Hepatocyte (in vitro differentiated cells): Measurements from ENCODE around the gene NAB2.

Source experiments
- CTCF ChIP-seq: fragments of 200-600 bp; sonication (generic); IDR thresholded peaks from 2 replicates; pipeline ENCODE4 v1.5.1; 2016; ENCODE audit warnings: antibody characterized with exemption, mild to moderate bottlenecking; ENCODE audit not compliant: poor library complexity
- EZH2 ChIP-seq: fragments of 200-600 bp; sonication (generic); IDR thresholded peaks from 2 replicates; pipeline ENCODE4 v1.6.1; 2016; ENCODE audit warnings: antibody characterized with exemption, mild to moderate bottlenecking, borderline replicate concordance
- EZH2phosphoT487 ChIP-seq: fragments of 200-600 bp; sonication (generic); IDR thresholded peaks from one replicate; pipeline ENCODE4 v1.6.1; 2018; ENCODE audit warnings: antibody characterized with exemption, mild to moderate bottlenecking, low read depth, moderate library complexity; ENCODE audit not compliant: unreplicated experiment, severe bottlenecking

- TF ChIP-seq EZH2 (no peak), CTCF (no peak), EZH2phosphoT487 (no peak)
Observed at GRCh38 chr12:57116580-57117281, 27.8 kb downstream of the NAB2 start.
